KMS-11 (cell line): ENCODE results near the gene CASQ2.

Source experiments
- H2AFZ ChIP-seq: fragments of 200-600 bp; sonication (generic); 2 replicates; pipeline ENCODE4 v1.6.1; 2016; ENCODE audit warnings: antibody characterized with exemption, mixed run types, low read depth
- H3K27ac ChIP-seq: fragments of 200-600 bp; sonication (generic); 2 replicates; pipeline ENCODE4 v1.6.1; 2016; ENCODE audit warnings: mild to moderate bottlenecking, mixed run types
- H3K27me3 ChIP-seq: fragments of 200-600 bp; sonication (generic); 2 replicates; pipeline ENCODE4 v1.6.1; 2017; ENCODE audit warnings: mild to moderate bottlenecking, low read depth, mixed run types, moderate library complexity; ENCODE audit not compliant: insufficient read depth
- H3K36me3 ChIP-seq: fragments of 200-600 bp; sonication (generic); 2 replicates; pipeline ENCODE4 v1.6.1; 2017; ENCODE audit warnings: mild to moderate bottlenecking, mixed run types; ENCODE audit not compliant: insufficient read depth
- H3K4me1 ChIP-seq: fragments of 200-600 bp; sonication (generic); 2 replicates; pipeline ENCODE4 v1.6.1; 2016; ENCODE audit warnings: mild to moderate bottlenecking, low read depth, mixed run types; ENCODE audit not compliant: poor library complexity, severe bottlenecking
- H3K4me2 ChIP-seq: fragments of 200-600 bp; sonication (generic); 2 replicates; pipeline ENCODE4 v1.7.0; 2016; ENCODE audit warnings: mild to moderate bottlenecking, mixed run types
- H3K4me3 ChIP-seq: fragments of 200-600 bp; sonication (generic); IDR thresholded peaks from 2 replicates; pipeline ENCODE4 v1.6.1; 2017; ENCODE audit warnings: low read depth, low read length, mixed read lengths; ENCODE audit not compliant: insufficient read depth
- H3K79me2 ChIP-seq: fragments of 200-600 bp; sonication (generic); 2 replicates; pipeline ENCODE4 v1.6.1; 2016; ENCODE audit warnings: low read depth, mixed run types; ENCODE audit not compliant: insufficient read depth
- H3K9ac ChIP-seq: fragments of 200-600 bp; sonication (generic); 2 replicates; pipeline ENCODE4 v1.6.1; 2016; ENCODE audit warnings: mild to moderate bottlenecking, mixed run types
- H4K20me1 ChIP-seq: fragments of 200-600 bp; sonication (generic); 2 replicates; pipeline ENCODE4 v1.6.1; 2016; ENCODE audit warnings: mild to moderate bottlenecking, mixed run types; ENCODE audit not compliant: insufficient read depth
- TF ChIP-seq, protein P1 (sequence below): fragments of 200-600 bp; sonication (generic); conservative IDR thresholded peaks from 2 replicates; pipeline ENCODE4 v1.6.1; 2017; ENCODE audit warnings: low read depth, mild to moderate bottlenecking, antibody characterized with exemption, low read length, moderate library complexity, mixed read lengths

The CASQ2 gene

DNA sequence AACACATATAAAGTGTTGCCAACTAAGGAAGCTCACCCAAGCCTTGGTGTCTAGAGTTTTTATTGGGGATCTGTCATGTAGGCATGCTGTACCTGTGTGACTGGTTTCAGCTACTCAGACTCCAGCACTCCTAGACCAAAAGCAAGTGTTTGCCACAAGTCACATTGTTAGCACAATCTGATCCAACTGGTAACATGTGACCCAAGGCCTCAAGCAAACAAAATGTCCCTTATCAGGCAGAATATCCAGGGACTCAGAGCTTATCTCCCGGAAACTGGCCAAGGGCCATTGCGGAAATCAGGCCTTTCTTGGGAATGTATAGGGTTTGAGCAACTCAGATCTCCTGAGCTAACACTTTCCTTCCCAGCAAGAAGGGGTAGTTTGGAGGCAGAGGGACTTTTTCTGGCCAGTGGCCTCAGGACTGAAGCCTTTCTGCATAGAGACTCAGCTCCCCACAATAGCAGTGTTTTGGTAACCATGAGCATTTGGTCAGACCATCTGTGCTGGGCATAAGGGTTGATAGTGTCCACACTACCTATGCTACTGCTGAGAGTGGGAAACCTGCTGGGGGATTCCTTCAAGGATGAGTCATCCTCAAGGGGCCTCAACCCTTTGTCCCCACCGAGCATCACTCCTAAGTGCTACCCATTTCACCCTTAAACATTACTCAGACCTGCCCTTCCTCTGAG, 42.8 kb upstream of the CASQ2 start:
- Histone ChIP-seq H3K4me1 (no peaks in the 10 kb centered on the region), H3K4me2 (no peak overlapping the region), H3K4me3 (no peak overlapping the region), H4K20me1 (no peaks in the 10 kb centered on the region), H2AFZ (no peak overlapping the region), H3K36me3 (no peaks in the 10 kb centered on the region), H3K9ac (no peak overlapping the region), H3K27ac (no peak overlapping the region), H3K79me2 (no peaks in the 10 kb centered on the region), H3K27me3 (no peaks in the 10 kb centered on the region)
- TF ChIP-seq, protein P1, sequence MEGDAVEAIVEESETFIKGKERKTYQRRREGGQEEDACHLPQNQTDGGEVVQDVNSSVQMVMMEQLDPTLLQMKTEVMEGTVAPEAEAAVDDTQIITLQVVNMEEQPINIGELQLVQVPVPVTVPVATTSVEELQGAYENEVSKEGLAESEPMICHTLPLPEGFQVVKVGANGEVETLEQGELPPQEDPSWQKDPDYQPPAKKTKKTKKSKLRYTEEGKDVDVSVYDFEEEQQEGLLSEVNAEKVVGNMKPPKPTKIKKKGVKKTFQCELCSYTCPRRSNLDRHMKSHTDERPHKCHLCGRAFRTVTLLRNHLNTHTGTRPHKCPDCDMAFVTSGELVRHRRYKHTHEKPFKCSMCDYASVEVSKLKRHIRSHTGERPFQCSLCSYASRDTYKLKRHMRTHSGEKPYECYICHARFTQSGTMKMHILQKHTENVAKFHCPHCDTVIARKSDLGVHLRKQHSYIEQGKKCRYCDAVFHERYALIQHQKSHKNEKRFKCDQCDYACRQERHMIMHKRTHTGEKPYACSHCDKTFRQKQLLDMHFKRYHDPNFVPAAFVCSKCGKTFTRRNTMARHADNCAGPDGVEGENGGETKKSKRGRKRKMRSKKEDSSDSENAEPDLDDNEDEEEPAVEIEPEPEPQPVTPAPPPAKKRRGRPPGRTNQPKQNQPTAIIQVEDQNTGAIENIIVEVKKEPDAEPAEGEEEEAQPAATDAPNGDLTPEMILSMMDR, result no peak

DNA sequence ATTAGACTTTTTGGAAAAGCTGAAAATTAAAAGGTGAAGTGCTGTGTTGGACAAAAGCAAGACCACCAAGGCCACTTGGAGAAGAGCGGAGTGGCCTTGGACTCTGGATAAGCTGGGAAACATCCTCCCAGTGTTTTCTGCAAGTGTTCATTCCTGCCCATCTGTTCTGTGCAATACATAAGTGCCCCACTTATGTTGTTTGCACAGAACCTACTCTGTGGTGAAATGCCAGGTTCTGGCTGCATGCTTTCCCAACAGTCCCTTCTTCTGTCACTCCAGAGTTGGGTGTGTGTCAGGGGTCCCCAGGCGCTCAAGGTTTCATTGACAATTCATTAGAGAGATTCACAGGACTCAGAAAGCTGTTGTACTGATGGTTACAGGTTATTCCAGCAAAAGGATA, 42.1 kb upstream of the CASQ2 start:
- Histone ChIP-seq H2AFZ (no peak overlapping the region), H3K79me2 (no peaks in the 10 kb centered on the region), H3K9ac (no peak overlapping the region), H4K20me1 (no peaks in the 10 kb centered on the region), H3K4me1 (no peaks in the 10 kb centered on the region), H3K4me3 (no peak overlapping the region), H3K4me2 (no peak overlapping the region), H3K27ac (no peak overlapping the region), H3K36me3 (no peaks in the 10 kb centered on the region), H3K27me3 (no peaks in the 10 kb centered on the region)
- TF ChIP-seq, protein P1, result no peak

DNA sequence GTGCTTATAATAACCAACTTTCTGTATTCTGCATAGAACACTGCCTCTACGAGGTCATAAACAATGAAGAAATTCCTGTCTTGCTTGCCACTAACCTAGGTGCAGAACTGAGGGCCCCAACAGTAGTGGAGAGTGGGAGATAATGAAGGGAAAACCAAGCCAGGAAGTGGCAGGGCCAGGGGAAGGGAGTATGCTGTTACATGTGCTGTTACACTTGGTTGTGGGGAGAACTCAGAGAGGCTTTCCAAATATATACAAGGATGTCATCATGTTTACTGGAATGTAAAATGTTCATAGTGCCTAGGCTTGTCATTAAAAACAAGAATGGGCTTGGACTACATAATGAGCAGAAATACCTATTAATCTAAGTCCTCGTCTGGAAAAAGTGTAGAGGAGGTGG, 41.3 kb upstream of the CASQ2 start:
- H3K36me3 ChIP-seq, result no peaks in the 10 kb centered on the region

DNA sequence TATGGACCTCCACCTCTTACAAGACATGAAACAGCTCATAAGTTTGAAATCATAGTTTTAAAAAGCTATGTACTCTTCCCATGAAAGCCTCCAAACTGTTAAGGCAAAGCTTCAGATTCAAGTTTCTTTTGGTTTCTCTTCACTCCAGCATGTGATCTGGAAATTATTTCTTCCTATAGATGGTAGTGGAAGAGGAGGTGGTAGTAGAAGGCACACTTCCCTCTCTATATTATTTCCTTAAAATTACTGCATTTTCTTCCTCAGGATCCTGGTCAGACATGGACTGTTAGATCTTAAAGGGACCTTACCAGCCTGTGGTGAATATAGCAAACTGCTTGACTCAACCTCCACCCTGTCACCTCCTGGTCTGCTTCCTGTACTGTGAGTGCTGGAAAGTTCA, 40.6 kb upstream of the CASQ2 start:
- Histone ChIP-seq H3K4me1 (no peaks in the 10 kb centered on the region), H3K36me3 (no peaks in the 10 kb centered on the region), H3K4me2 (no peak overlapping the region), H2AFZ (no peak overlapping the region), H3K79me2 (no peaks in the 10 kb centered on the region), H3K27ac (no peak overlapping the region), H4K20me1 (no peaks in the 10 kb centered on the region), H3K27me3 (no peaks in the 10 kb centered on the region), H3K9ac (no peak overlapping the region), H3K4me3 (no peak overlapping the region)
- TF ChIP-seq, protein P1, result no peak

More for the DNA sequence above, 41.3 kb upstream of the CASQ2 start:
- Histone ChIP-seq H3K9ac (no peak overlapping the region), H3K27me3 (no peaks in the 10 kb centered on the region), H3K4me2 (no peak overlapping the region), H3K79me2 (no peaks in the 10 kb centered on the region), H2AFZ (no peak overlapping the region), H4K20me1 (no peaks in the 10 kb centered on the region), H3K4me3 (no peak overlapping the region), H3K27ac (no peak overlapping the region), H3K4me1 (no peaks in the 10 kb centered on the region)
- TF ChIP-seq, protein P1, result no peak
